Measurements from ENCODE around the gene USP15.

The USP15 gene

DNA sequence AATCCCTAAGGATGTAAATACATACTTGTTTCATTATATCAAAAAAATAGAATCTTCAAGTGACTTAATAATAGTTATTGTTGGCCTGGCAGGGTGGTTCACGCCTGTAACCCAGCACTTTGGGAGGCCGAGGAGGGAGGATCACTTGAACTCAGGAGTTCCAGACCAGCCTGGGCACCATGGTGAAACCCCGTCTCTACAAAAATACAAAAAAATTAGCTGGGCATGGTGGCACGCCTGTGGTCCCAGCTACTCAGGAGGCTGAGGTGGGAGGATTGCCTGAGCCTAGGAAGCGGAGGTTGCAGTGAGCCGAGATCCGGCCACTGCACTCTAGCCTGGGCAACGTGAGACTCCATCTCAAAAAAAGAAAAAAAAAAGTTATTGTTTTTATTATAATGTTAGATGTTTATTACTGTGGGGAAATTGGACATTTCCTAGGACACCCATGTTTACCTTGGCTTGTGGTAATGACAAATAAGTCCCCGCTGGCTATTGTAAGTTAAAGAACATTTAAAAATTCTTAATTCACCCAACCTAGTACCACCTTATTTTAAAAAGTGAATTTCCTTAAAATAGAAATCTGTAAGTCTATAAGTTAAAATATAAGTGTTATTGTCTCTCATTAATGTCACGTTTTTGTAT is 1.8 kb downstream of the USP15 start:
- no peak for DNase-seq (ENCODE audit: low spot score)
- TF ChIP-seq, protein P1, sequence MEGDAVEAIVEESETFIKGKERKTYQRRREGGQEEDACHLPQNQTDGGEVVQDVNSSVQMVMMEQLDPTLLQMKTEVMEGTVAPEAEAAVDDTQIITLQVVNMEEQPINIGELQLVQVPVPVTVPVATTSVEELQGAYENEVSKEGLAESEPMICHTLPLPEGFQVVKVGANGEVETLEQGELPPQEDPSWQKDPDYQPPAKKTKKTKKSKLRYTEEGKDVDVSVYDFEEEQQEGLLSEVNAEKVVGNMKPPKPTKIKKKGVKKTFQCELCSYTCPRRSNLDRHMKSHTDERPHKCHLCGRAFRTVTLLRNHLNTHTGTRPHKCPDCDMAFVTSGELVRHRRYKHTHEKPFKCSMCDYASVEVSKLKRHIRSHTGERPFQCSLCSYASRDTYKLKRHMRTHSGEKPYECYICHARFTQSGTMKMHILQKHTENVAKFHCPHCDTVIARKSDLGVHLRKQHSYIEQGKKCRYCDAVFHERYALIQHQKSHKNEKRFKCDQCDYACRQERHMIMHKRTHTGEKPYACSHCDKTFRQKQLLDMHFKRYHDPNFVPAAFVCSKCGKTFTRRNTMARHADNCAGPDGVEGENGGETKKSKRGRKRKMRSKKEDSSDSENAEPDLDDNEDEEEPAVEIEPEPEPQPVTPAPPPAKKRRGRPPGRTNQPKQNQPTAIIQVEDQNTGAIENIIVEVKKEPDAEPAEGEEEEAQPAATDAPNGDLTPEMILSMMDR (IDR thresholded peaks at IDR 0.05; ENCODE audit: extremely low read depth, insufficient read depth, missing control alignments): no peak
- in situ Hi-C loops (cut with MboI; ENCODE audit: low pct_unique_long_range_greater_than_20kb, low sequenced_read_pairs, unreplicated experiment): loop anchor here (25.0 kb wide), 1 partner anchor 550 kb away; no protein-coding TSS in a partner anchor

DNA sequence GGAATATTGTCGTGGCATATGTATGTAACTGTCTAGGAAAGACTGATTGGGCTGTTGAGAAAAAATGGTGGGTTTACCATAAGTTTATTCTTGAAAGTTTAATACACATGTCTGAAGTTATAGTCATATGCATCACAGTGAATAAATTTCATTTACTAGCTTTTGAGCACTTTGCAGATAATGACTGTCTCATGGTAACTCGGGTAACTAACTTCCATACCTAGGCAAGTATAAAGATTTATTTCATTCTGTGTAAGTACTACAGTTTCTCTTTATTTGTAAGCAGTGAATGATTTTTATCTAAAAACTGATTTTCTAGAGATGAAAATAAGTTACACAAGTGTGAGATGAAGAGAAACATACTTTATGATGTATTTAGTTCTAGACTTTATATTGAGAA is 3.0 kb downstream of the USP15 start:
- TF ChIP-seq, protein P1 (IDR thresholded peaks at IDR 0.05; ENCODE audit: extremely low read depth, insufficient read depth, missing control alignments): no peak

DNA sequence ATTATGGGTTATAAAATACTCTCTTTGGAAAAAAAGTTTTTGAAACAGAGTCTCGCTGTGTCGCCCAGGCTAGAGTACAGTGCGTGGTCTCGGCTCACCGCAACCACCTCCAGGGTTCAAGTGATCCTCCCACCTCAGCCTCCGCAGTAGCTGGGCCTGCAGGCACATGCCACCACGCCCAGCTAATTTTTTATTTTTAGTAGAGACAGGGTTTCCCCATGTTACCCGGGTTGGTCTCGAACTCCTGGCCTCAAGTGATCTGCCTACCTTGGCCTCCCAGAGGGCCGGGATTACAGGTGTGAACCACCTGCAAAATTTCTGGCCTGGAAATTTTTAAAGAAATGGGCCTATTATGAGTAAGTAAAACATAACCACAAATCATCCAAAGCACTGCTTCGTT is 3.8 kb downstream of the USP15 start:
- in situ Hi-C loops (cut with MboI; ENCODE audit: low pct_unique_long_range_greater_than_20kb, low sequenced_read_pairs, unreplicated experiment): loop anchor here (25.0 kb wide), 1 partner anchor 548 kb away; no protein-coding TSS in a partner anchor
- TF ChIP-seq, protein P1 (IDR thresholded peaks at IDR 0.05; ENCODE audit: extremely low read depth, insufficient read depth, missing control alignments): no peak

More for the DNA sequence above, 3.0 kb downstream of the USP15 start:
- no peak for DNase-seq (ENCODE audit: low spot score)
- in situ Hi-C loops (cut with MboI; ENCODE audit: low pct_unique_long_range_greater_than_20kb, low sequenced_read_pairs, unreplicated experiment): loop anchor here (25.0 kb wide), 1 partner anchor 549 kb away; no protein-coding TSS in a partner anchor

DNA sequence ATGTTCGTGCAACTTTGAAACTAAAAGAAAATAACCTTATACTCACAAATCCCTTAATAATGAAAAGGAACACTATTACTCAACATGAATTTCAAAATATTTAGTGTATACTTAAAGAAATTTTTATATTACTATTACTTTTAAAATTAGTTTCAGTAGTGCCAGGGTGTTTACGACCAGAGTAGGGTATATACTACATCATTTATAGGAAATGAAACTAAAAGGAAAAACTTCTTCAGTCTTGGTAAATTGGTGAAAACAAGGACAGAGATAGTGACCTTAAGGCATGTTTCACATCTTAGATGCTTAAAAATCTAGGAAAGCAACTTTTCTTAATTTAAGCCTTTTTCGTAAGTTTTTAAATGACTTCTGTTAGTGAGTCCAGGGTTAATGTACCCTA is 4.5 kb downstream of the USP15 start:
- TF ChIP-seq, protein P1 (IDR thresholded peaks at IDR 0.05; ENCODE audit: extremely low read depth, insufficient read depth, missing control alignments): no peak
- in situ Hi-C loops (cut with MboI; ENCODE audit: low pct_unique_long_range_greater_than_20kb, low sequenced_read_pairs, unreplicated experiment): loop anchor here (25.0 kb wide), 1 partner anchor 548 kb away; no protein-coding TSS in a partner anchor
- no peak for DNase-seq (ENCODE audit: low spot score)

More for the DNA sequence above, 3.8 kb downstream of the USP15 start:
- no peak for DNase-seq (ENCODE audit: low spot score)

DNA sequence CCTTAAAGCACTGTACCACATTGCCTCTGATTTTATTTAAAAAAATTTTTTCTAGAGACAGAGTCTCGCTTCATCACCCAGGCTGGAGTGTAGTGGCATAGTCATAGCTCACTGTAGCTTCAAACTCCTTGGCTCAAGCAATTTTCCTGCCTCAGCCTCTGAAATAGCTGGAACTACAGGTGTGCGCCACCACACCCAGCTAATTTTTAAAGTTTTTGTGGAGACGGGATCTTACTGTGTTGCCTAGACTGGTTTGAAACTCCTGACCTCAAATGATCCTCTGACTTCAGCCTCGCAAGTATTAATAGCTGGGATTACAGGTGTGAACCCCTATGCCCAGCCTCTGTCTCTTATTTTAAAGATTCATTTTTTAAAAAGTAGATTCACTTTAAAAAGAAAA is 5.3 kb downstream of the USP15 start:
- in situ Hi-C loops (cut with MboI; ENCODE audit: low pct_unique_long_range_greater_than_20kb, low sequenced_read_pairs, unreplicated experiment): loop anchor here (25.0 kb wide), 1 partner anchor 547 kb away; no protein-coding TSS in a partner anchor
- DNase-seq (ENCODE audit: low spot score): no peak
- TF ChIP-seq, protein P1 (IDR thresholded peaks at IDR 0.05; ENCODE audit: extremely low read depth, insufficient read depth, missing control alignments): no peak

DNA sequence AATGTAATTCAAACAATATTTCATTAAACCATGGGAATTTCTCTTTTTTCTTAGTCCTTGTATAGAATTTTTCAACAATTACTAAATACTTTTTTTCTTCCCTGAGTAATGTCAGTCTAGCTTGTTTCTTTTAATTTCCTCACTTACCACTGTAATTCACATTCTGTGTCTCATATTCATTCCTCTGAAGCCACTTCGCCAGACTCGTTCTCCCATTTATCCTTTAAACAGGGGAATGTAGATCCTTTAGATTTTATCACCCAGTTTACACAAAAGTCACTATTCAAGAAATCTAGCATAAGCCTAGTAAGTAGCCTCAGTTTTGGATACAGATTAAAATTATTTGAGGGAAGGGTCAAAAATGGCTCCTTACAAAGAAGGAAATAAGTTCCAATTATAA is 6.8 kb downstream of the USP15 start:
- in situ Hi-C loops (cut with MboI; ENCODE audit: low pct_unique_long_range_greater_than_20kb, low sequenced_read_pairs, unreplicated experiment): loop anchor here (25.0 kb wide), 1 partner anchor 545 kb away; no protein-coding TSS in a partner anchor

More for the DNA sequence above, 6.8 kb downstream of the USP15 start:
- DNase-seq (ENCODE audit: low spot score): no peak
- TF ChIP-seq, protein P1 (IDR thresholded peaks at IDR 0.05; ENCODE audit: extremely low read depth, insufficient read depth, missing control alignments): no peak

Data from GM13977 (cell line).